Measurements from ENCODE around the gene RGS14.
A peak's percentile ranks its signal among the peaks of the same experiment; 100 is the strongest.

RGS14 gene, protein sequence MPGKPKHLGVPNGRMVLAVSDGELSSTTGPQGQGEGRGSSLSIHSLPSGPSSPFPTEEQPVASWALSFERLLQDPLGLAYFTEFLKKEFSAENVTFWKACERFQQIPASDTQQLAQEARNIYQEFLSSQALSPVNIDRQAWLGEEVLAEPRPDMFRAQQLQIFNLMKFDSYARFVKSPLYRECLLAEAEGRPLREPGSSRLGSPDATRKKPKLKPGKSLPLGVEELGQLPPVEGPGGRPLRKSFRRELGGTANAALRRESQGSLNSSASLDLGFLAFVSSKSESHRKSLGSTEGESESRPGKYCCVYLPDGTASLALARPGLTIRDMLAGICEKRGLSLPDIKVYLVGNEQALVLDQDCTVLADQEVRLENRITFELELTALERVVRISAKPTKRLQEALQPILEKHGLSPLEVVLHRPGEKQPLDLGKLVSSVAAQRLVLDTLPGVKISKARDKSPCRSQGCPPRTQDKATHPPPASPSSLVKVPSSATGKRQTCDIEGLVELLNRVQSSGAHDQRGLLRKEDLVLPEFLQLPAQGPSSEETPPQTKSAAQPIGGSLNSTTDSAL

DNA sequence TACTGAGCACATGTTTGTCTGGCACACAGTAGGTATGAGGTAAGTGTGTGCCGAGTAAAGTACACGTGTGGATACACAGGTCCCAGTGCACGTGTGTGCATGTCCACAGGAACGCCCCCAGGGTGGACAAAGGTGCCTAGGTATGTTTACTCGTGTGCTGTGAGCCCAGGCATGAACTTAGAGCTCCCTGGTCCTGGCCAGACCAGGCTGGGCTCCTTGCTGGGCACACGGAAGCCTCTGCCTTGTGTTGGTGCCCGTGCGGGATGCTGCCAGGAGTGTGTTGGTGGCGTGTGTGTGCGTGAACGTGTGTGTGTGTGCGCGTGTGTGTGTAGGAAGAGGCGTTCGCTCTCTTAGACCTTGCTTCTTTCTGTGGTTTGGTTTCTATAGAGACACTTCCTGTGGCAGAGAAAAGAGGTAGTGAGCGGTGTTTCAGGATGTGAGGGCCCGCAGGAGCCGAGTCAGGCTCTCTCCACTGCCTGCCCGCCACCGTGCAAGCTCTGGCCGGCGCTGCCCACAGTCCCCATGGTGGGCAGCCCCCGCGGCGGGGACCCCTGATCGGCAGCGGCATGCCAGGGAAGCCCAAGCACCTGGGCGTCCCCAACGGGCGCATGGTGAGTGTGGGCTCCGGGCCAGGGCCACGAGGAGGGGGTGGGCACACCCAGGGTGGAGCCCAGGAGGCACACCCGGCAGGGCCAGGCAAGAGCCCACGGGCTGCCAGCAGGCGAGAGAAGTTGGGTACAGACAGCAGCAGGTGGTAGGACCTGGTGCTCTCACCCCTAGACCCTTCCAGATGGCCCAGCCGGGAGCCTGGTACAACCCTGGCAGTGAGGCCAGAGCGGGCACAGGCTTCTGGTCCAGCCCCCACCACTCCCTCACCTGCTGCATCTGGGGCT, at the start of gene RGS14:
Gene RGS14 (plus strand): TSS at position 466 of the 893 bp plus-strand sequence. CDS start 101 bp downstream, at position 567.
- peak in 1 of 2 donors; percentile 43 for DNase-seq (ENCODE audit: low read depth in 2 of 2)

DNA sequence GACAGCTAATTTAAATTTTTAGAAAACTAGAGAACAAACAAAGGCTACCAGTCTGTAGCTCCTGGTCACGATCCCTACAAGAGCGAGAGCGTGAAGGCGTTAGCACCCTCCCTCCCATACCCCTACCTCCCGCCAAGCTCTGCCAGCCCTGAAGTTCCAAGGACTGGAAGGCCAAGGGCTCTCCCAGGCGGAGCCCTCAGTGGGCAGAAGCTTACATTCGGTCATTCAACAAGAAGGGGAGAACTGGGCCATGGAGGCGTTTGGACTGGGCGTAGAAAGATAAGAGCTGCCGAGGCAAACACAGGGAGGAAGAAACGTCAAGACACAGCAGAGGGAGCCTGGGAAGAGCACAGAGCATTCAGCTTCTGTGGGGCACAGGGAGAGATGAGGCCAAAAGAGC, 49.0 kb upstream of the RGS14 start:
- DNase-seq (ENCODE audit: low read depth in 2 of 2), result no peak

DNA sequence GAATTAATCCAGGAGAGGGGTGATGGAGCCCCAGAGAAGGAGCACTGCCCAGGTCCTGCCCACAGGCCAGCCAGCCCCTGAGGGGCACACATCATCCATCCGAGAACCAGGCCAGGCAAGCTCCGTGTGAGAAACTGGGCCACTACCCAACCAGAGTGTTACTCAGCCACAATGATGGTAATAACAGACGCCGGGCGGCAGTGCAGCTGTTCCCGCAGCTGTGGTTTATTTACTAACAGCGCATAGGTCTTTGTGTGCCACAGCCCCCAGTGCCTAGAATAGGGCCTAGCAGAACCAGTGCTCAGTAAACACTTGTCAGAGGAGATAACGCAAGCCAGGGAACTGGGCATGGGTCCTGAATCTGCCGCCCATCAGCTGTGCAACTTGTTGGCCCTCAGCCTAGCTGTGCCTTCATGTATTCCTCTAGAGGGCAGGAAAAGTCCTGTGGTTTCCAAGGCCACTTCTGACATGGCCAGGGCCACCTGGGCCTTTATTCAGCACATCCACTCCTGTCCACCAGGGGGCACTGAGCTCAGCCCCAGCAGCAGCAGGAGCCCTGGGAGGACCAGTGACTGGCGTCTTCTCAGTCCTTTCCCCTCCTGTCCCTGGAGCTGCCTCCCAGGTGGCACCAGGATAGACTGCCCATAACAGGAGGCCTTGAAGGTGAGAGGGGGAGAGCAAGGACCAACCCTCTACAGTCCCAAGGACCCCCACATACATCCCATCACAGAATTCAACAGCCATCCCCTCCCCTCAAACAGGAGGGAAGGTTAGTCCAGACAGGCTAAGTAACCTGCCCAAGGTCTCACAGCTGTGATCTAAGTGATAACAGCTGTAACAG, 48.2 kb upstream of the RGS14 start:
- DNase-seq (ENCODE audit: low read depth in 2 of 2), result peak; percentile 46 to 58

DNA sequence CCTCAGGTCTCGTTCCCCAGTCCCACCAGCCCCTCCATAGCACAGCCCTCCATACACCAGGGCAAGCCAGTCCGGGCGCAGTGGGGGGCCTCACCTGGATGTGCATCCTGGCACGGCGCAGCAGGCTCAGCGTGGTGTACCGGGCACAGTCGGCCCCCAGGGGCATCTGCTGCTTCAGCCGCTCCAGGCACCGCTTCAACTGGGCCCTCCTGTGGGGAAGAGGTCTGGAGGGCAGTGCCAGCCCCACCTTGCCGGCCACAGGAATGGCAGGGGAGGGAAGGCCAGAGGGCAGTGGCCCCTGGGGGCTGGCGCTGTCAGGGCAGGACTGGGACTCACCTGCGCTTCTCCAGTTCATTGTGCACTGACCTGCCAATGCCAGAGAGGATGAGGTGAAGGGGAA, 47.4 kb upstream of the RGS14 start:
- DNase-seq (ENCODE audit: low read depth in 2 of 2), result no peak

DNA sequence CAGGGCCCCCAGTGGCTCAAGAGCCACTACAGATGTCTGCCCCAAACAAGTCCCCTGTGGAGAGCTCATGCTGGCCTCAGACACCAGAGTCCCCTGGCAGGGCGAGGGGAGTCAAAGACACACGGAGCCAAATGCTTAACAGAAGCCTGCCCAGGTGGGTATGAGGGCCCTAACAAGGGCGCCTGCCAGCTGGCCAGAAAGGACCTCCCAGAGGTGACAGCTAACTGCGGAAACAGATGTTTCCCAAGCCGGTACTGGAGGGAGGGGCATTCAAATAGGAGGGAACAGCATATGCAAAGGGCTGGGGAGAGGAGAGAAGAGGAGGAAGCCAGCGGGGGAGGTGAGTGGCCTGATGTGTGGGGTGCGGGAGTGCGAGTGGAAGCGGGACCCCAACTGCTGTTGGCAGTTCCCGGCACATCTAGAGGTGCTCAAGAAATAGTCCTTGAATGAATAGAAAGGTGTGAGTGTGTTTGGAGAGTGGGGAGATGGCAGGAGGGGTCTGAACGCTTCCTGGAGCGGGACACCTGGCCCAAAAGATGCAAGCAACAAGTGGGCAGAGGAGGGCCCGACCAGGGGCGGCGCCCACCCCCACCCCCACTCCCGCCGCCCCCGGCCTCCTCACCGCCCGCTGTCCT, 46.9 kb upstream of the RGS14 start:
- no peak for DNase-seq (ENCODE audit: low read depth in 2 of 2)

DNA sequence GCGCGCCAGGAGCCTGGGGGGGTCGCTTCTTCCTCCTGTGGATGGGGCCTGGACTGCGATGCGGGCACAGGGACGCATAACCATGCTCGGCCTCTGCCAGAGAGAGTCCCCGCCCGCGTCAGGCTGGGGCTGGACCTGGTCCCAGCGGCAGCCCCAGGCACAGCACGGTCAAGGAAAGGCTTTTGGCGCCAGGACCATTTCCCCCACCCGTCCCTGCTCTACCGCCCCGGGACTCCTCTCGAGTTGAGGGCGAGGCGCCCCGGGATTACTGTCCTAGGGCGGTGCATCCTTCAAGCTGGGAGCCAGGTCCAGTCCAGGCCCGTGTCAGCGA, 46.4 kb upstream of the RGS14 start:
- DNase-seq (ENCODE audit: low read depth in 2 of 2), result no peak

DNA sequence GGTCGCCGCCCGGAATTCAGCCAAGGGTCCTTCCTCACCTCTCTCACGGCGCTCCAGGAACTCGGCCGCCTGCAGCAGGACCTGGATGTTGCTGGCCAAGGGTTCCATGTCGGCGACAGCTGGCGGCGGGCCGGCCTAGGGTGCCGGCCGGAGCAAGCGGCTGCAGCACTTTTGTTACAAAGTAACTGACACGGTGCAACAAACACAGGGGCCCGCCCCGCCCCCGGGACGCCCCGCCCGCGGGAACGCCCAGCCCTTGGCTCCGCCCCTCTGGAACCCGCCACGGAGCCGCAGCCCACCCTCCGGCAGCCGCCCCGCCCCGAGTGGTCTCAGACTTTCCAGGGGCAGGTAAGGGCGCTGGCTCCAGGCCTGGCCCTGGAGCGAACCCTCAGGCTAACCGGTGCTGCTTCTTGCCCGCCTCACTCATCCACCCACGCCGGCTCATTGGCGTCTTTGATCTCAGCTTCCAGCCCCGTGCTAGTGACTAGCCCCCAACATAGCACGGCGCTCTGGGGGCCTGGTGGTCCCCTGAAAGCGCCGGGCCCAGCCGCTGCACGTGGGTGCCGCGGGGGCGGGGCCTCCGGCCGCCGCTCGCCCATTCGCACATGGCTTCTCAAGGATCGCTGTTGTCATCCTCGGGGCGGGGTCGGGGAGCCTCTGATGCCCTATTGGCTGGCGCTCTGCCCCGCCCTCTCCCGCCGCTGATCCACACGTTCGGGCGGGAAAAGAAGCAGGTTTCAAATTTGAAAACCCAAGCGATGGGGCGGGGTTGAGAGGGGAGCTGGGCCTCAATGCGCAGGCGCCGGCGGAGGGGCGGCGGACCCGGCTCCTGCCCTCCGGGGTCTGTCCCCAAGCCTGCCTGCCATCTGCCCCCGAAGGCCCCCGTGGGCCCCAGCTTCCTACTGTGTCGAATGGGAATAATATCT, 45.7 kb upstream of the RGS14 start, which contains the start of gene MXD3:
Gene MXD3 (minus strand): TSS at position 176 of the 926 bp plus-strand sequence. CDS start 68 bp downstream, at position 108.
- peak; percentile 98 to 99 for DNase-seq (ENCODE audit: low read depth in 2 of 2)

DNA sequence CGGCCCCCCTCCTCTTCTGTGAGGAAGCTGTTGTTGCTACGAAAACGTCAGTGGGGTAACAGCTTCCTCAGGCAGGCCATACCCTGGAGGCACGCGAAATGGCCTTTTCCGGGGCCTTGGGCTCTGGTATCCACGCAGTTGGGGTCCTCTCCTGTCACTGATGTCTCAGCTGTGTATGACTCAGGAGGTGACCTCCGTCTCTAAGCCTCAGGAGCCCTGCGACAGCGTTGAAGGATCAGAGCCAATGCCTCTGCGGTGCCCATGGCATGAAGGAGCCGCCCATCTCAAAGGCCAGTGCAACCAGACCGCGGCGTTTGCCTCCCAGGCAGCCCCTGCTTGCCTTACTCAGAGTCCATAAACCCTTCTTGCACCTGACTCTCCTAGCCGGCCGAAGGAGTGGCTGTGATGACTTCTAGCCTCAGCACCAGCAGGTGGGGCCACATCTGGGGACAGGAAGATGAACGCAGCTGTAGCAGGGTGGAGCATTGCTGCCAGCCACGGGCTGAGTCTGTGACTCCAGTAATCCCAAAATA, 45.0 kb upstream of the RGS14 start:
- peak in 1 of 2 donors; percentile 47 for DNase-seq (ENCODE audit: low read depth in 2 of 2)

DNA sequence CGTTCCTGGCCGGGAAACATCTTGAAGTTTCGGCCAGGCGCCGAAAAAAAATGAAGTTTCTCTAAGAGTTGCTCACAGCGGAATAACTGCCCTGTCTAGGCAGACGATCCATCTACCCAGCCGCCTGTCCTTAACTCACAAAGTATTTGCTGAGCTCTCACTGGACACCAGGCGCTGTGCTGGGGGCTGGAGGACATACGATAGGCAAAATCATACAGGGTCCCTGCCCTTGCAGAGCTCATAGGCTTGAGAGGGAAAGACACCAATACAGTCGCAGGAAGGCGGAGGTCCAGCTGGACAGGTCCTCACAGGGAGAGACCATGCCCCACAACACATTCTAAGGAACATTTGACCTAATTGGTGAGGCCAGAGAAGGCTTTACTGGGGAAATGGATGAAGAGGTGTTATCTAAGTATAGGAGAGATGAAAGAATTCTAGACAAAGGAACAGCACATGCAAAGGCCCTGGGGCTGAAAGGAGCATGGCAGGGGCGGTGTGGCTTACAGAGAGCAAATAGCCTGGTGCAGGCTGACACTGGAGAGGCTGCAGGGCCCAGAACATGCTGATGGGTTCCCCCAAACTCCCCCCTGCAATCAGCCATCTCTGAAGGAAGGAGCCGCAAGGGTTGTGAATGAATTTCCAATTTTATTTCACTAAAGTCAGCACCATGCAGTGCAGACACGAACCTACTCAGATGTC, 44.0 kb upstream of the RGS14 start:
- DNase-seq (ENCODE audit: low read depth in 2 of 2), result no peak

DNA sequence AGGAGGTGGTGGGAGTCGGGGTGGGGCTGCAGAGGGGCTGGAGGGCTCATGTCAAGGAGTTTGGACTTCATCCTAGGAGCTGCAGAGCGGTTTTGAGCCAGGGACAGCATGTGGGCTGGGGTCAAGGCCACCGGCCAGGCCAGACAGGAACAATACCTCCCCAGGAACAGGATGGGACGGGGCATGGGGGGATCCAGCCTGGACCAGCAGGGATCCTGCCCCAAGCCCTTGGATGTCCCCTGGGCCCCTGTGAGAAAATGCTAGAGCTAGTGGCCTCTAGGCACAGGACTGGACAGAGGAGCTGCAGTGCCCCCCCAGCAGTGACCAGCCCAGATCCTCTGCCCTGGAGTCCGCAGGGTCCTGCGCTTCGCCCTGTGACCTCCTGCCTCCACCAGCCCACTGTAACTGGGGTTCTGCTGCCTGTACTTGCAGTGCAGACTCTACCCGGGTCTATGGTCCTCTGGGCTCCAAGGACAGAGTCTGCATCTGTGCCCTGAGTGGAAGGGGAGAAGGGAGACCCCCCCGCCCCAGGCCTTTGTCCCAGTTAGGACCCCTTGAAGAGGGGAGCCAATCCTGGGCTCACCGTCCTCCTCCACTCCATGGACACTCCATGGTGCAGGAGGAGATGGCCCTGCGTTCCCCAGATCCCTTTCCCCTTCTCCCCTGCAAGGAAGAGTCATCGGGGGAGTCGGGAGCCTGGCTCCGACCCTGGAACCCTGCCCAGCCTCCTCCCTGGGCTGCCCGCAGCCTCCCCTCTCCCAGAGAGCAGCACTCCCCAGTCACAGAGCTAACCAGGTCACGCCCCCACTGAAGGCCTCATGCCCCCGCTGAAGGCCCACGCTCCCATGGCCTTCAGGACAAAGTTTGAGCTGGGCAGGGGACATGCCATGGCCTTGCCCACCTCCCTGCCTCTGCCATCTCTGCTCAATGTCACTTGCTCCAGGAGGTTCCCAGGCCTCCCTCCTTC, 43.1 kb upstream of the RGS14 start:
- no peak for DNase-seq (ENCODE audit: low read depth in 2 of 2)

DNA sequence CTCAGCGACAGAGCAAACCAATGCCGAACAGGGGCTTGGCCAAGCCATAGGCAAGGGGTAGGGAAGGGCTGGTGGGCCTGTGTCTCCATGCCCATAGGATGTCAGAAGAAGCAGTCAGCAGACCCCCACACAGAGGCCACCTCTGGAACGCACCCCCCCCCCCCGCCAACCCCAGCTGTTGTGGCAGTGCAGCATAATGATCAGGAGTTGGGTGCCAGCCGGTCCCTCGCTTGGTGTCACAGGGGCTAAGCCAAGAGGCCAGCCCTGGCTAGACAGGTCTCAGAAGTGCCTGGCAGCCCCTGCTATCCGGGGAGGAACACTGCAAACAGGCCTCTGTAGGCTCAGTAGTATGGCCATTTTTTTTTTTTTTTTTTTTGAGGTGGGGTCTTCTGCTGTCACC, 42.3 kb upstream of the RGS14 start:
- DNase-seq (ENCODE audit: low read depth in 2 of 2), result no peak

DNA sequence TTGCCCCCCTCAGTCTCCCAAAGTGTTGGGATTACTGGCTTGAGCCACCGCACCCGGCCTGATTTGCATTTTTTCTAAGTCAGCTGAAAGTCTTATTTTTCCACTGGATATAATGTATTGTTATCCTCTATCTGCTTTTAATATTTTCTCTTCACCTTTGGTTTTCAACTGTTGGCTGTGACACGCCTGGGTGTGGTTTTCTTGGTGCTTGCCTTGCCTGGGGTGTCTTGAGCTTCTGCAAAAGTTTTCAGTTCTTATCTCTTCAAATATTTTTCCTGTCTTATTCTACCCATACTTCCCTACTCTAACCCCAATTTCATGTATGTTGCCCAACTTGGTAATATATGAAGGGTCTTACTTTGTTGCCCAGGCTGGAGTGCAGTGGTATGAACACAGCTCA, 41.7 kb upstream of the RGS14 start:
- DNase-seq (ENCODE audit: low read depth in 2 of 2), result no peak

DNA sequence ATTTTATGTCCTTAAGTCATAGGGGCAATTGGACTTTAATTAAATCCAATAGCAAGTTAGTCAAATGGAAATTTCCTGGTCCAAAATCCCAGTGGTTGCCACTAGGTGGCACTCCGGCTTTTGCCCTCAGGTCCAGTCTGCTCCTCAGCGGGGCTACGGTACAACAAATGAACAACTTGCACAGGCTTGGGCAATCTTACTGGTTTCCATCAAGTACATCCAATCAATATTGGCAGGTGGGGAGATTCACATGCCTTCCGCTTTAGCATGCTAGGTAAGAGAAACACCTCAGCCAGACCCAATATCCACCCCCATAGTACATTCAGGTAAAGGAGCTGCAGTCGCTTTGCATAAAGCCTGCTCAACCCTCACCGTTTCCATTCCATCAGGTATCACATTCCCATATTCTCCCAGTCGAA, 39.8 kb upstream of the RGS14 start:
- DNase-seq (ENCODE audit: low read depth in 2 of 2), result peak in 1 of 2 donors; percentile 56

DNA sequence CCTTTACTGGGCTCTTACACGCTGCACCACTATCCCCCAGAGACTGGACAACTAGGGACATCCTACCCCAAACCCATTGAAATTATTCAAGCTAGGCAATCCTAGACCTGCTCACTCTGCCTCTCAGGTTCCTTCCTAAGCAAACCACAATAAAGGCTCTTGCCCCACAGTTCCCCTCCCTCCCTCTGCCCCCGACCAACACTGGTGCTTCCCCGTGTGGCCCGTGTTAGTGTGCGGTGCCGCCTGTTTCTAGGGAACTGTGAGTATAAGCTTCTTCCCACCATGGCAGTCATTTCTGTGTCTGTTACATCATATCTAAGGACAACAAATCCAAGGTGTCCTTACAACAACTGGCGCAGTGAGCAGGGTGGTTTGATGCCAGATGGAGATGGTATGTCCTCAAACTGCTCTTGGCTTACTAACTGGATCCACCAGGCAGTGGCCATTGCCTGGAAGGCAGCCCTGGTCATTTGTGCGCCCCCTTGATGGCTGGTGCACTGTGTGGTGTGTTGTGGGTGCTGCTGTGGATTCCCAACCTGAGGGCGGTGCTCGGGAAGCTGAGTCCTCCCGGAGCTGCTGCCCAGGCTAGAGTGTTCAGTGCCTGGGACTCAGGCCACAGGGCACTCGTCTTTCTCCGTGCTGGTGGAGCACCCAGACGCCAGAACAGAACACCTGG, 37.7 kb upstream of the RGS14 start:
- DNase-seq (ENCODE audit: low read depth in 2 of 2), result no peak

DNA sequence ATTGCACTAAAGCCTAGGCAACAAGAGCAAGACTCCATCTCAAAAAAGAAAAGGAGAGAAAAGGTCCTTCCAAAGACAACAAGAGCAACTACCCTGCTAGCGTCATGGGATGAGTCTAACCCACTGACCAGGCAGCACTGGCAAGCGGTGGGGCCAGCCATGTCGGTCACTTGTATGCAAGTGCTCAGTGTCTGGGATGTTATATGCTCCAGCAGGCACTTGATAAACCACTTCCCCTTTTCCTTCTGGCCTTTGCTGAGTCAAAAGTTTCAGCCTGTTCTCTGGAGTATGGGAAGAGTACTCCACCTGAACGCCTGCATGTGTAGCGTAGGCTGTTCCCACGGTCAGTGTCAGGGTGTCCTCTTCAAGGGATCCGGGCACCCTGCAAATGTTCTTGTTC, 36.8 kb upstream of the RGS14 start:
- no peak for DNase-seq (ENCODE audit: low read depth in 2 of 2)

DNA sequence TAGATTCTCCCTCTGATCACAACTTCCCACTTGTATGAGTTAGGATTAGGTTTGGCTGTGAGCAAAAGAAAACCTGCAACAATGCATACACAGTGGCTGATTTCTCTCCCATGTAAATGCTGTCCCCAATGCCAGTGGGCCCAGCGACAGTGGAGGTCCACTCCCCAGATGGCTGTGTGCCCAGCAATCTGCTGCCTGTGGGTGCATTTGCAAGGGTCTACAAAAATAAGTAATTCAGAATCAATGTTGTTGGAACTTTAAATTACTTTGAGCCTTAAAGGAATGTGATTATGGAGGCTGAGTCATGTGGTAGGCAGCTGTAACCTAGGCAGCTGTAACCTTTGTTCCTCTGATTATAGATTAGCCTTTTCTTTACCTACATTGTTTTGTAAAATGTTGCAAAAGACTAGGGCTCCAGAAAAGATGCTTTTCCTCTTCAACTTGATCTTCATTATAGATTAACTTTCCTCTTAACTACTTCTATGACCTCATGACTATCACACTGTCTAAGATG, 31.8 kb upstream of the RGS14 start:
- no peak for DNase-seq (ENCODE audit: low read depth in 2 of 2)

All from stimulated activated CD8-positive, alpha-beta memory T cell treated with anti-CD3 and anti-CD28 coated beads, Interleukin-15, amount 100 ng/mL, for 48 hours (primary cell).